CD4-positive, alpha-beta T cell treated with Interferon alpha-2 for 1 hour (primary cell): ENCODE measurements around the gene EYS.

Source experiments
- DNase-seq, 2 donors: peaks; one replicate each; pipeline ENCODE4 v3.0.0-alpha.2; 2020 to 2022

Gene EYS

GRCh38 chr6:63676412-63677114 lies 2030.5 kb downstream of the EYS start:
- DNase-seq, result no peak

DNA sequence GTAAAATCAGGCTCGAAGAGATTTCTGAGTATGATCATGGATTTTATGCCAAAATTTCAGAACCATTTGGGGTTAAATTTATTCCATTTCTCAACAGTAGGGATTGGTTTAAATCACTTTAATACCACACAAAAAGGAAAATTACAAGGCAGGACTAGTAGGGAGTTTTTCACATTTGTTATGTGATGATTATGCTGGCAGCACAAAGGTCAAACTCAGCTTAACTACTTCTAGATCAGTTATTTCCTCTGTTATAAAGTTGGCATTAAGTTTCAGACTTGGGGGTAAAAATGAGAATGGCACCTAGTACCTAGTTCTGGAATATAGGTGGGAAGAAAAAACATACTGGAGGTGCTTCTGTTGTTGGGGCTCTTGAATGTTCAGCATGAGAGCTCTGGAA lies 2031.9 kb downstream of the EYS start:
- no peak for DNase-seq

DNA sequence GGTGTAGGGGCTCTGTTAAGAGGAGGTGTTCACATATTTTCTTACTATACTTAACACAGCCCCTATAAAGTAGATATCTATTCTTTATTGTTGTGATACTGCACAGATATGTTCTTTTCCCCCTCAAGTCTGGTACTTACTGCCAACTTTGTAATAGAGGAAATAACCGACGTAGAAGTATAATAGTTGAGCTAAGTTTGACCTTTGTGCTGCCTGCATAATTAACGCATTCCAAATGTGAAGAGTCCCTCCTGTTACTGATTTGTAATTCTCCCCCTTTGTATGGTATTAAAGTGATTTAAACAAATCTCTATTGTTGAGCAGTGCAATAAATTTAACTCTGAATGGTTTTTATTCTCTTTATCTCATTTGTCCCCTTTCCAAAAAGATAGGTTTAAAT lies 2032.4 kb downstream of the EYS start:
- no peak for DNase-seq

DNA sequence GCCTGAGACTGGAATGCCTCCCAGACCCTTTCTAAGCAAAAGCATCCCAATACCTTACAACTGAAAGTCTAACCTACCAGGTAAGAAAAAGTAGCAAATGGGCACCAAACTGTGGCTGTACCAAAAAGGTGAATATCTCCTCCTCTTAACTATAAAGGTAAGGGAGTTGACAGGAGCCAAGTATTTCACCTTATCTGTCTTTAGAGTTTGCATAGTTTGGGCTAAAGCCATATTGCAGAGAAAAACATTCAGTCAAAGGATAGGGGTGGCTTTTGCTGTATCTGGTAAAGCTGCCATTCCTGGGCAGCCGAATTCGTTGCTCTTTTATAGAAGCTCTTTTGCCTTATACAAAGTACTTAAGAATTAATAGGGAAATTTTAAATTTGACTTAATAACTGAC lies 2033.3 kb downstream of the EYS start:
- DNase-seq, result no peak

- DNase-seq, result no peak
Observed at GRCh38 chr6:63672582-63673129, 2034.4 kb downstream of the EYS start.

GRCh38 chr6:63671098-63671754 lies 2035.8 kb downstream of the EYS start:
- no peak for DNase-seq
